ENCODE results near the gene IFITM5.
"Not testable (repeated sequence)": the region's sequence is repeated elsewhere in the genome, so short reads cannot be mapped to it uniquely, and the experiment has no call there.

IFITM5 gene

GRCh38 chr11:313787-314553, 14.6 kb upstream of the IFITM5 start, which contains the start of gene IFITM1:
Gene IFITM1, plus strand, starts transcription at chr11:314040. Its CDS starts 131 bp downstream, at chr11:314171.
- peak in 1 of 10 donors; percentile 65 for DNase-seq

GRCh38 chr11:313304-313786, 14.0 kb upstream of the IFITM5 start:
- peak in 1 of 10 donors; percentile 48 for DNase-seq
- intact Hi-C loops (cut with DNase I) = no loop called here

More at GRCh38 chr11:313787-314553, 14.6 kb upstream of the IFITM5 start, which contains the start of gene IFITM1:
- intact Hi-C loops (cut with DNase I) = no loop called here

DNA sequence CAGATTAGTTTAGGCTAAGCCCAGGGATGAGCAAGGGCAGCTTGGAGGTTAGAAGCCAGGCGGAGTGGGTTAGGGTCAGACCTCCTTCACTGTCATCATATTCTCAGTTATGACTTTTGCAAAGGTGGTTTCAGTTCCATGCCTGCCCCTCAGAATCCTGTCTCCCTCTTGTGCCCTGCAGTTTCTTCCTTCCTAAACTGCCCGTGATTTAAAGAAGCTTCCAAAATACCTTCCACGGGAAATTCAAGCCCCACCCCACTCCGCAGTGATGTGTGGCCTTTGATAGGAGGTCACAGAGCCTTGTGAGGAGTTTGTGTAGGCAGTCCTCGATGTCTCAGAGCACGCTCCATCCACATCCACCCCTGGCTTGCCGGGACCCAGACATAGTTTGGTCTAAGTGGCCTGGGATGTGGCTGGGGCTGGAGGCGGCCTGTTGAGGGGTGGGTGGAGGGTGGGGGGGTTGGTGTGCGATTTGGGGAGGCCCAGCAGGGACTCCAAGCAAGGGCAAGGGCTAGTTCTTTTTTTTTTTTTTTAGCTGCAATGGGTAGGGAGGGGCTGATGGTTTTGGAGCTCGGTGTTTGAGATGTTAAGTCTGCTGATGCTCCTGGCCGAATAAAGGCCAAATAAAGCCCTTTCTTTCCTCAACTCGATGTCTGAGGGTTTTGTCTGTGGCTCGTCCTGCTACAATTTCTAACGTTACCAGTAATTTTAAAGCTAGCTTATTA, 12.9 kb upstream of the IFITM5 start:
- DNase-seq = peak in 1 of 10 donors; percentile 25
- intact Hi-C loops (cut with DNase I) = no loop called here

GRCh38 chr11:311013-311748, 11.9 kb upstream of the IFITM5 start:
- DNase-seq = peak in 1 of 10 donors; percentile 10
- intact Hi-C loops (cut with DNase I) = not testable (repeated sequence)

- peak in 1 of 10 donors; percentile 37 for DNase-seq
- intact Hi-C loops (cut with DNase I) = loop anchor here (10.0 kb wide), 1 partner anchor 45 kb away; no protein-coding TSS in a partner anchor
Observed at GRCh38 chr11:309979-310572, 10.8 kb upstream of the IFITM5 start.

GRCh38 chr11:308740-309665, 9.7 kb upstream of the IFITM5 start:
- intact Hi-C loops (cut with DNase I) = loop anchor here (10.0 kb wide), 1 partner anchor 46 kb away; no protein-coding TSS in a partner anchor
- peak in 1 of 10 donors; percentile 42 for DNase-seq

DNA sequence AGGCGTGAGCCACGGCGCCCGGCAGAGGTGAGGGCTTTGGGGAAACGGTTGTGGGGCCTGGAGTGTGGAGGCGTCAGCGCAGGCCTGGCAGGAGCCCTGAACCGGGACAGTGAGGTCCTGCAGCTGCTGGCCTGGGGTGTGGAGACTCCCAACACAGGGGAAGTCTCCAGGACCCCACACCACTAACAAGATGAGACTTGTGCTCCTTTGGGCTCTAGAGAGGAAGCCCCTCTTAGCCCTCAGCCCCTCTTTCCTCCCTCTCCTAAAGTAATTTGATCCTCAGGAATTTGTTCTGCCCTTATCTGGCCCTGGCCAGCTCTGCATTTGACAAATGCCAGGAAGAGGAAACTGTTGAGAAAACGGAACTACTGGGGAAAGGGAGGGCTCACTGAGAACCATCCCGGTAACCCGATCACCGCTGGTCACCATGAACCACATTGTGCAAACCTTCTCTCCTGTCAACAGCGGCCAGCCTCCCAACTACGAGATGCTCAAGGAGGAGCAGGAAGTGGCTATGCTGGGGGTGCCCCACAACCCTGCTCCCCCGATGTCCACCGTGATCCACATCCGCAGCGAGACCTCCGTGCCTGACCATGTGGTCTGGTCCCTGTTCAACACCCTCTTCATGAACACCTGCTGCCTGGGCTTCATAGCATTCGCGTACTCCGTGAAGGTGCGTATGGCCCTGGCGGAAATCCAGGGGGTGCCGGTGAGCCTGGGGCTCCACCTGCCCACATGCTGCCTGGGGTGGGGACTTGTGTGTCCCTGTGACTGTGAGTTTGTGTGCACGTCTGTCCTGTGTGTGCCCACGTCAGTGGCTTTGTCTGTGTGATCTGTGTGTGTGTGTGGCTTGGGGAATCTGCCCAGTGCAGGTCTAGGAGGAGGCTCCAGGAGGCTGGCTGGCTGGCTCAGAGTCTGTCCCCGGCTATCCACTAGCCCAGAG, 8.7 kb upstream of the IFITM5 start, which contains the start of gene IFITM2:
TSS of gene IFITM2 (plus strand) at position 51 of the 943 bp plus-strand sequence. CDS start at position 428, 377 bp downstream.
- DNase-seq = peak in 4 of 10 donors; percentile 26 to 75 (median 49)
- intact Hi-C loops (cut with DNase I) = loop anchor here (10.0 kb wide), 1 partner anchor 47 kb away; no protein-coding TSS in a partner anchor

DNA sequence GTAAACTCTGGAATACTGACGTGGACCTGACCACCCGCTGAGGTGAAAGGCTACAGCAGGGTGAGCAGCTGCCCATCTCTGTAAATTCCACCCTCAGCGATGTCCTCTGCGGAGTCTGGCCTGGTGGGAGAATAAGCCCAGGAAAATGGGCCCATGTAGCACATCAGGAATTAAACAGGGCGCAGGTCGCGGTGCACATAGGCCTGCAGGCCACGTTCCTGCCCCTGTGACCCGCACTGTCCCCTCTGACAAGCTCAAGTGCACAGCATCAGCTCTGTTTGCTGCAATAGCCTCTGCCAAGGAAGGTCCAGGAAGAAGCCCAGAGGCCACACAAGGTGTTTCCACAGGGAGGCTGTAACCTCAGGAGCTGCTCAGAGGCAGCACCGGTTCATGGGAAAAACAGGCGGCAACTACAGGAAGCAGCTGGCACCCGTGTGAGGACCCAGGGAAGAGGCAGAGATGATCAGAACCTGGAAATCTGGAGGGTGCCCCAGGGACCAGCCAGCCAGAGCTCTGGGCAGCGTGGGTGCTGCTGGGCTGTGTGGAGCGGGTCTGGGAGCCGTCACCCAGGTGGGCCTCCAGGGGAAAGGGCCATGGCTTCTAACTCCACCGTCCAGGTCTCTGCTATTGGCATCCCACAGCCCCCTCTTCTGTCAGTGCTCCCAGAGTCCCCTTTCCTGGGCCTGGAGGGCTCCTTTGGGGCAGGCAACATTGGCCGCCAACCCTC, 7.5 kb upstream of the IFITM5 start:
- intact Hi-C loops (cut with DNase I) = loop anchor here (10.0 kb wide), 1 partner anchor 48 kb away; no protein-coding TSS in a partner anchor
- peak in 1 of 10 donors; percentile 53 for DNase-seq

DNA sequence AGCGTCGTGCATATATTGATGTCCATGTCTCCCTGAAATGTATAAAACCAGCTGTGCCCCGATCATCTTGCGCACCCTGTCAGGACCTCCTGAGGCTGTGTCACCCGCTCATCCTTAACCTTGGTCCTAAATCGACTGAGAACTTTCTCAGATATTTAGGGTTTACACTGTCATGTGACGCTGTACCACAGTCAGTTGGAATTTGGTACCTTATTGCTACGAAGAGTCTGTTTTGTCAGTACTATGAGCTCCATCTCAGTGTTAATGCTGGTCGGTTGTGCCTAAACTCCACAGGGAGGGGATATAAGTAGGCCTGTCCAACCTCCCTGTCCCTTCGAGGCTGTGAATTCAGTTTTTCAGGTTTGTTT, 6.5 kb upstream of the IFITM5 start:
- no peak for DNase-seq
- intact Hi-C loops (cut with DNase I) = loop anchor here (10.0 kb wide), 1 partner anchor 49 kb away; no protein-coding TSS in a partner anchor

GRCh38 chr11:304915-305843, 5.9 kb upstream of the IFITM5 start:
- intact Hi-C loops (cut with DNase I) = loop anchor here (10.0 kb wide), 1 partner anchor 50 kb away; no protein-coding TSS in a partner anchor
- DNase-seq = peak in 5 of 10 donors; percentile 37 to 70 (median 47)

- DNase-seq = no peak
- intact Hi-C loops (cut with DNase I) = loop anchor here (10.0 kb wide), 1 partner anchor 51 kb away; no protein-coding TSS in a partner anchor
Observed at GRCh38 chr11:304061-304506, 4.8 kb upstream of the IFITM5 start.

GRCh38 chr11:303363-303762, 4.0 kb upstream of the IFITM5 start:
- intact Hi-C loops (cut with DNase I) = loop anchor here (10.0 kb wide), 1 partner anchor 51 kb away; no protein-coding TSS in a partner anchor
- DNase-seq = no peak

- peak in 4 of 10 donors; percentile 26 to 78 (median 56) for DNase-seq
- intact Hi-C loops (cut with DNase I) = loop anchor here (10.0 kb wide), 1 partner anchor 55 kb away; no protein-coding TSS in a partner anchor
Observed at GRCh38 chr11:299951-300735, 817 bp upstream of the IFITM5 start.

DNA sequence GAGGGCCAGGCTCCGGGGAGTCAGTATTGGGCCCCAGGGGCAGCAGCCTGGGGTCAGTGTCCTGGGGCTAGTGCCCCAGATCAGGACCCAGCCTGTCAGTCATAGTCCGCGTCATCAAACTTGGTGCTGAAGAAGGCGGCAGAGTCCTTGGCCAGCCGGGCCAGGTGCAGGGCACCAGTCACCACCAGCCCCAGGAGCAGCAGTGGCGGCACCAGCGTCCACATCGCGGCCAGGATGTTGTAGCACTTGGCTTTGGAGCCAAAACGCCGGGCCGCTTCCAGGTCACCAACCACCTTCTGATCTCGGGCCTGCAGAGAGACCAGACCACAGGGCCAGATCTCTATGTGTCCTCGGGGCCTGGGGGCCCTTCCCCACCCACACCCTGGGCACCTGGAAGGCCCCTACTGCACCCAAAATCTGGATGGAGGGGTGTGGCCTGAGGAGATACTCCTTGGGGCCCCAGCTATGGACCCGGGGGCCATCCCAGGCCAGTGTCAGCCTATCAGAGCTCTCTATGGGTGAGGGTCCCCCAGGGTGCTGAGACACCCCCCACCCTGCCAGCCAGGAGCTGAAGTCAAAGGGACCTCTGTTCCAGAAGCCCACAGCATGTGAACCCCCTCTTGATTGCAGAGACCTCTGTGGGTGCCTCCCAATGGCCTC, 790 bp downstream of the IFITM5 start:
- DNase-seq = peak in 4 of 10 donors; percentile 23 to 83 (median 64)
- intact Hi-C loops (cut with DNase I) = no loop called here

Data from posterior cingulate gyrus (tissue), 11 donors.